H9 (cell line): Measurements from ENCODE around the gene CAPN14. TPM values are rescaled to one million over a fixed set of nuclear protein-coding genes. Genes with fewer than 3 reads are reported as not detected.

Source experiments
- DNase-seq: peaks from one replicate; pipeline ENCODE4 v3.0.0-alpha.2; 2017
- H2AFZ ChIP-seq: one replicate; pipeline ENCODE4 v1.6.1; 2013; ENCODE audit warnings: mild to moderate bottlenecking, low read length, control low read depth, moderate library complexity
- H2AK5ac ChIP-seq: 2 replicates; pipeline ENCODE4 v1.6.1; 2013; ENCODE audit warnings: low read length, control low read depth, mixed read lengths; ENCODE audit not compliant: insufficient read length
- H2BK120ac ChIP-seq: one replicate; pipeline ENCODE4 v1.6.1; 2013; ENCODE audit warnings: low read depth, mild to moderate bottlenecking, low read length, control low read depth, inconsistent platforms; ENCODE audit not compliant: poor library complexity, severe bottlenecking
- H2BK12ac ChIP-seq: 2 replicates; pipeline ENCODE4 v1.6.1; 2013; ENCODE audit warnings: low read length, control low read depth, mixed read lengths, low read depth; ENCODE audit not compliant: insufficient read length
- H2BK15ac ChIP-seq: 2 replicates; pipeline ENCODE4 v1.6.1; 2013; ENCODE audit warnings: low read depth, low read length, control low read depth
- H2BK20ac ChIP-seq: one replicate; pipeline ENCODE4 v1.6.1; 2013; ENCODE audit warnings: low read depth, mild to moderate bottlenecking, low read length, control low read depth, inconsistent platforms; ENCODE audit not compliant: poor library complexity, severe bottlenecking
- H2BK5ac ChIP-seq: 2 replicates; pipeline ENCODE4 v1.6.1; 2013; ENCODE audit warnings: low read length, control low read depth, mixed read lengths; ENCODE audit not compliant: insufficient read length
- H3K14ac ChIP-seq: 2 replicates; pipeline ENCODE4 v1.6.1; 2013; ENCODE audit warnings: low read length, control low read depth; ENCODE audit not compliant: insufficient read depth
- H3K18ac ChIP-seq: 2 replicates; pipeline ENCODE4 v1.6.1; 2013; ENCODE audit warnings: low read depth, mild to moderate bottlenecking, mixed read lengths, low read length, control low read depth; ENCODE audit not compliant: insufficient read length
- H3K23ac ChIP-seq: 2 replicates; pipeline ENCODE4 v1.6.1; 2013; ENCODE audit warnings: low read length, control low read depth, mixed read lengths, low read depth; ENCODE audit not compliant: insufficient read length
- H3K23me2 ChIP-seq: 2 replicates; pipeline ENCODE4 v1.6.1; 2013; ENCODE audit warnings: low read depth, mild to moderate bottlenecking, mixed read lengths, low read length, control low read depth; ENCODE audit not compliant: insufficient read length, poor library complexity, severe bottlenecking
- H3K27ac ChIP-seq: 2 replicates; pipeline ENCODE4 v1.5.1; 2013; ENCODE audit warnings: low read length, control low read depth, mixed read lengths, low read depth; ENCODE audit not compliant: insufficient read length
- H3K27me3 ChIP-seq: 2 replicates; pipeline ENCODE4 v1.6.1; 2013; ENCODE audit warnings: low read length, control low read depth, inconsistent platforms; ENCODE audit not compliant: insufficient read depth
- H3K4ac ChIP-seq: 2 replicates; pipeline ENCODE4 v1.6.1; 2013; ENCODE audit warnings: low read depth, mild to moderate bottlenecking, control low read depth, inconsistent platforms, low read length, moderate library complexity
- H3K4me1 ChIP-seq: 2 replicates; pipeline ENCODE4 v1.6.1; 2013; ENCODE audit warnings: low read length, control low read depth, inconsistent platforms; ENCODE audit not compliant: insufficient read depth
- H3K4me2 ChIP-seq: 2 replicates; pipeline ENCODE4 v1.6.1; 2013; ENCODE audit warnings: low read length, control low read depth, mixed read lengths; ENCODE audit not compliant: insufficient read length, insufficient read depth
- H3K56ac ChIP-seq: 2 replicates; pipeline ENCODE4 v1.6.1; 2013; ENCODE audit warnings: low read depth, mild to moderate bottlenecking, mixed read lengths, low read length, control low read depth; ENCODE audit not compliant: insufficient read length
- H3K79me1 ChIP-seq: 2 replicates; pipeline ENCODE4 v1.6.1; 2013; ENCODE audit warnings: low read depth, mild to moderate bottlenecking, moderate library complexity, low read length, control low read depth, inconsistent platforms; ENCODE audit not compliant: insufficient read depth, poor library complexity, severe bottlenecking
- H3K79me2 ChIP-seq: 2 replicates; pipeline ENCODE4 v1.6.1; 2013; ENCODE audit warnings: low read length, control low read depth, inconsistent platforms; ENCODE audit not compliant: insufficient read depth
- H3K9ac ChIP-seq: 2 replicates; pipeline ENCODE4 v1.6.1; 2013; ENCODE audit warnings: low read length, control low read depth, mixed read lengths; ENCODE audit not compliant: insufficient read length; ENCODE audit errors: extremely low read depth
- H3K9me3 ChIP-seq: one replicate; pipeline ENCODE4 v1.6.1; 2013; ENCODE audit warnings: low read depth, low read length, inconsistent platforms; ENCODE audit not compliant: control insufficient read depth
- H3T11ph ChIP-seq: one replicate; pipeline ENCODE4 v1.6.1; 2013; ENCODE audit warnings: mild to moderate bottlenecking, low read length, control low read depth, inconsistent platforms
- H4K20me1 ChIP-seq: one replicate; pipeline ENCODE4 v1.6.1; 2013; ENCODE audit not compliant: control insufficient read depth, insufficient read length, insufficient read depth
- H4K5ac ChIP-seq: 2 replicates; pipeline ENCODE4 v1.6.1; 2013; ENCODE audit warnings: low read depth, mild to moderate bottlenecking, mixed read lengths, low read length, control low read depth; ENCODE audit not compliant: insufficient read length
- H4K8ac ChIP-seq: replicated peaks from 2 replicates; pipeline ENCODE4 v1.6.1; 2013; ENCODE audit warnings: low read length, control low read depth, mixed read lengths, low read depth; ENCODE audit not compliant: insufficient read length
- H4K91ac ChIP-seq: 2 replicates; pipeline ENCODE4 v1.6.1; 2013; ENCODE audit warnings: low read depth, mild to moderate bottlenecking, moderate library complexity, mixed read lengths, low read length, control low read depth; ENCODE audit not compliant: insufficient read length
- H3K27ac Mint-ChIP-seq, 3 experiments: 2 replicates in 2 of 3; 3 replicates in 1 of 3; pipeline ENCODE4 v1.8.0; 2020 to 2021; ENCODE audit warnings: mixed read lengths in 3 of 3, mild to moderate bottlenecking in 1 of 3, moderate library complexity in 1 of 3
- H3K27me3 Mint-ChIP-seq: 2 replicates; pipeline ENCODE4 v1.8.0; 2021; ENCODE audit warnings: low read depth, mild to moderate bottlenecking, moderate library complexity, mixed read lengths
- H3K36me3 Mint-ChIP-seq, 3 experiments: 2 replicates in 2 of 3; 3 replicates in 1 of 3; pipeline ENCODE4 v1.8.0; 2020 to 2021; ENCODE audit warnings: low read depth in 3 of 3, mixed read lengths in 3 of 3; ENCODE audit not compliant: insufficient read depth in 1 of 3
- H3K4me1 Mint-ChIP-seq, 2 experiments: 2 replicates each; pipeline ENCODE4 v1.8.0; 2020; ENCODE audit warnings: mixed read lengths in 2 of 2
- H3K4me3 Mint-ChIP-seq, 2 experiments: 2 replicates in 1 of 2; 3 replicates in 1 of 2; pipeline ENCODE4 v1.8.0; 2020 to 2021; ENCODE audit warnings: mild to moderate bottlenecking in 2 of 2, mixed read lengths in 2 of 2, moderate library complexity in 1 of 2
- H3K9me3 Mint-ChIP-seq, 2 experiments: 2 replicates in 1 of 2; 3 replicates in 1 of 2; pipeline ENCODE4 v1.8.0; 2020; ENCODE audit warnings: mild to moderate bottlenecking in 2 of 2, mixed read lengths in 2 of 2, moderate library complexity in 1 of 2
- WGBS: extraction: QIAGEN DNeasy Blood & Tissue Kit; methylation state at CpG from one replicate; pipeline ENCODE4 v1.1.7; 2013; ENCODE audit warnings: missing lambda C conversion rate, low lambda C conversion rate, mixed read lengths; ENCODE audit not compliant: insufficient read length; ENCODE audit errors: extremely low coverage; 5-methylcytosine and 5-hydroxymethylcytosine counted together
- total RNA-seq: library from RNA; stranded (reverse); gene quantifications from 2 replicates; pipeline ENCODE4 v1.2.1, GENCODE V29; 2021
- TF ChIP-seq, protein P1 (sequence below): fragments of 200-600 bp; sonication (generic); conservative IDR thresholded peaks from 3 replicates; pipeline ENCODE4 v1.8.0; 2021; ENCODE audit warnings: antibody characterized with exemption, mild to moderate bottlenecking

The CAPN14 gene
- total RNA-seq, 1 experiment from 2014 or later = 0.09 TPM

- H3K4me2 ChIP-seq = no peak overlapping the region
- no CpG with 5 or more reads among the region's 3 CpGs for WGBS
- no peak overlapping the region for H3K56ac ChIP-seq
- H3K9ac ChIP-seq = no peak overlapping the region
- no peak overlapping the region for H3K4ac ChIP-seq
- Mint-ChIP-seq H3K27ac (no peak overlapping the region), H3K4me3 (no peak overlapping the region), H3K9me3 (no peaks in the 10 kb centered on the region), H3K36me3 (peaks cover 11 to 21% (median 21%) of the 10 kb centered on the region in 3 experiments; a peak in 6 of 7 replicates), H3K4me1 (peaks cover 2 to 5% of the 10 kb centered on the region in 2 experiments; a peak in 2 of 4 replicates), H3K27me3 (no peaks in the 10 kb centered on the region)
- no peak overlapping the region for H2AK5ac ChIP-seq
- no peak overlapping the region for H3K18ac ChIP-seq
- no peak overlapping the region for H2BK20ac ChIP-seq
- H4K20me1 ChIP-seq = no peaks in the 10 kb centered on the region
- no peaks in the 10 kb centered on the region for H3K23me2 ChIP-seq
- no peak overlapping the region for H3K27ac ChIP-seq
- no peak overlapping the region for H4K8ac ChIP-seq
- H3K79me1 ChIP-seq = no peaks in the 10 kb centered on the region
- H4K5ac ChIP-seq = no peak overlapping the region
- H2BK15ac ChIP-seq = no peak overlapping the region
- no peak overlapping the region for H2BK5ac ChIP-seq
- H3K4me1 ChIP-seq = no peaks in the 10 kb centered on the region; the same call in 1 of the 2 replicates
- no peak overlapping the region for H4K91ac ChIP-seq
- H3K27me3 ChIP-seq = no peaks in the 10 kb centered on the region
- TF ChIP-seq, protein P1, sequence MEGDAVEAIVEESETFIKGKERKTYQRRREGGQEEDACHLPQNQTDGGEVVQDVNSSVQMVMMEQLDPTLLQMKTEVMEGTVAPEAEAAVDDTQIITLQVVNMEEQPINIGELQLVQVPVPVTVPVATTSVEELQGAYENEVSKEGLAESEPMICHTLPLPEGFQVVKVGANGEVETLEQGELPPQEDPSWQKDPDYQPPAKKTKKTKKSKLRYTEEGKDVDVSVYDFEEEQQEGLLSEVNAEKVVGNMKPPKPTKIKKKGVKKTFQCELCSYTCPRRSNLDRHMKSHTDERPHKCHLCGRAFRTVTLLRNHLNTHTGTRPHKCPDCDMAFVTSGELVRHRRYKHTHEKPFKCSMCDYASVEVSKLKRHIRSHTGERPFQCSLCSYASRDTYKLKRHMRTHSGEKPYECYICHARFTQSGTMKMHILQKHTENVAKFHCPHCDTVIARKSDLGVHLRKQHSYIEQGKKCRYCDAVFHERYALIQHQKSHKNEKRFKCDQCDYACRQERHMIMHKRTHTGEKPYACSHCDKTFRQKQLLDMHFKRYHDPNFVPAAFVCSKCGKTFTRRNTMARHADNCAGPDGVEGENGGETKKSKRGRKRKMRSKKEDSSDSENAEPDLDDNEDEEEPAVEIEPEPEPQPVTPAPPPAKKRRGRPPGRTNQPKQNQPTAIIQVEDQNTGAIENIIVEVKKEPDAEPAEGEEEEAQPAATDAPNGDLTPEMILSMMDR = no peak
- H2BK12ac ChIP-seq = no peak overlapping the region
- H3K79me2 ChIP-seq = no peaks in the 10 kb centered on the region
- DNase-seq = no peak
- H3K23ac ChIP-seq = no peak overlapping the region
- no peaks in the 10 kb centered on the region for H3K9me3 ChIP-seq
- no peak overlapping the region for H2AFZ ChIP-seq
- H3T11ph ChIP-seq = no peak overlapping the region
- H3K14ac ChIP-seq = no peak overlapping the region
- no peak overlapping the region for H2BK120ac ChIP-seq
Observed at GRCh38 chr2:31263636-31264190, 46.4 kb upstream of the CAPN14 start.
